SHP77 (cell line): ENCODE results near the gene CALHM6.
"Not testable (repeated sequence)": the region's sequence is repeated elsewhere in the genome, so short reads cannot be mapped to it uniquely, and the experiment has no call there.

ENCODE experiments used
- DNase-seq, 2 experiments: peaks; one replicate each; lab custom pipeline; 2025; lab: John Stamatoyannopoulos, UW

CALHM6 gene

GRCh38 chr6:116482780-116483179 lies 21.6 kb downstream of the CALHM6 start:
- DNase-seq = no peak

- DNase-seq = no peak
Observed at GRCh38 chr6:116483616-116484015, 22.4 kb downstream of the CALHM6 start.

- DNase-seq = no peak
Observed at GRCh38 chr6:116485559-116486184, 24.5 kb downstream of the CALHM6 start.

GRCh38 chr6:116491610-116492330 lies 30.6 kb downstream of the CALHM6 start:
- no peak for DNase-seq

- no peak for DNase-seq
Observed at GRCh38 chr6:116492331-116493067, 31.3 kb downstream of the CALHM6 start.

GRCh38 chr6:116495161-116495560 lies 34.0 kb downstream of the CALHM6 start:
- not testable (repeated sequence) for DNase-seq

- DNase-seq = no peak
Observed at GRCh38 chr6:116497113-116497676, 36.0 kb downstream of the CALHM6 start.

GRCh38 chr6:116500969-116501433 lies 39.8 kb downstream of the CALHM6 start:
- DNase-seq = no peak

- DNase-seq = no peak
Observed at GRCh38 chr6:116507324-116507723, 46.1 kb downstream of the CALHM6 start.

GRCh38 chr6:116508527-116508926 lies 47.4 kb downstream of the CALHM6 start:
- no peak for DNase-seq

- no peak for DNase-seq
Observed at GRCh38 chr6:116511424-116512110, 50.4 kb downstream of the CALHM6 start, which contains the start of gene CALHM5. CALHM5 (plus strand) TSS chr6:116511639; CDS start chr6:116511697, 58 bp downstream.

GRCh38 chr6:116512111-116512559 lies 51.0 kb downstream of the CALHM6 start:
- no peak for DNase-seq

GRCh38 chr6:116512734-116513133 lies 51.6 kb downstream of the CALHM6 start:
- no peak for DNase-seq
